Gastrocnemius medialis (tissue), 4 donors: Measurements from ENCODE around the gene PDZK1IP1.

Source experiments
- POLR2A ChIP-seq, 2 donors: fragments of 450-650 bp; IDR thresholded peaks; one replicate each; pipeline ENCODE4 v1.6.1; 2017; ENCODE audit warnings: antibody characterized with exemption in 2 of 2, mild to moderate bottlenecking in 2 of 2, moderate library complexity in 2 of 2
- TF ChIP-seq, protein P1 (sequence below), 5 experiments: fragments of 450-650 bp in 3 of 5; fragments of 200-600 bp in 2 of 5; sonication (generic) in 2 of 5; IDR thresholded peaks in 4 of 5; conservative IDR thresholded peaks in 1 of 5; 1 replicate in 4 of 5; 2 replicates in 1 of 5; pipeline ENCODE4 v1.5.1; 2016 to 2019; ENCODE audit warnings: antibody characterized with exemption in 5 of 5, mild to moderate bottlenecking in 3 of 5, moderate library complexity in 3 of 5

GRCh38 chr1:47230692-47231300 lies 41.0 kb upstream of the PDZK1IP1 start:
- TF ChIP-seq POLR2A (IDR thresholded peaks at IDR 0.05), result no peak
- TF ChIP-seq, protein P1, sequence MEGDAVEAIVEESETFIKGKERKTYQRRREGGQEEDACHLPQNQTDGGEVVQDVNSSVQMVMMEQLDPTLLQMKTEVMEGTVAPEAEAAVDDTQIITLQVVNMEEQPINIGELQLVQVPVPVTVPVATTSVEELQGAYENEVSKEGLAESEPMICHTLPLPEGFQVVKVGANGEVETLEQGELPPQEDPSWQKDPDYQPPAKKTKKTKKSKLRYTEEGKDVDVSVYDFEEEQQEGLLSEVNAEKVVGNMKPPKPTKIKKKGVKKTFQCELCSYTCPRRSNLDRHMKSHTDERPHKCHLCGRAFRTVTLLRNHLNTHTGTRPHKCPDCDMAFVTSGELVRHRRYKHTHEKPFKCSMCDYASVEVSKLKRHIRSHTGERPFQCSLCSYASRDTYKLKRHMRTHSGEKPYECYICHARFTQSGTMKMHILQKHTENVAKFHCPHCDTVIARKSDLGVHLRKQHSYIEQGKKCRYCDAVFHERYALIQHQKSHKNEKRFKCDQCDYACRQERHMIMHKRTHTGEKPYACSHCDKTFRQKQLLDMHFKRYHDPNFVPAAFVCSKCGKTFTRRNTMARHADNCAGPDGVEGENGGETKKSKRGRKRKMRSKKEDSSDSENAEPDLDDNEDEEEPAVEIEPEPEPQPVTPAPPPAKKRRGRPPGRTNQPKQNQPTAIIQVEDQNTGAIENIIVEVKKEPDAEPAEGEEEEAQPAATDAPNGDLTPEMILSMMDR (IDR thresholded peaks at IDR 0.05 in 4 of 5, conservative IDR thresholded peaks at IDR 0.05 in 1 of 5), result no peak
